HepG2 (cell line): ENCODE data around the gene TPPP2. TPM values are rescaled to one million over a fixed set of nuclear protein-coding genes. Genes with fewer than 3 reads are reported as not detected.

Experiments used
- RELA ChIP-seq: sonication (generic); formaldehyde crosslinking; IDR thresholded peaks from 2 replicates; pipeline ENCODE4 v1.4.0; 2020; ENCODE audit warnings: missing genetic modification reagents
- ZKSCAN5 ChIP-seq: sonication (generic); formaldehyde crosslinking; IDR thresholded peaks from 2 replicates; pipeline ENCODE4 v1.5.1; 2020; ENCODE audit warnings: mild to moderate bottlenecking, missing genetic modification reagents
- ZNF790 ChIP-seq: sonication (generic); formaldehyde crosslinking; IDR thresholded peaks from 2 replicates; pipeline ENCODE4 v1.8.0; 2022; ENCODE audit warnings: missing genetic modification reagents, mild to moderate bottlenecking, borderline replicate concordance
- microRNA-seq: library from miRNA; unstranded; fragments of <30 nt; microRNA quantifications from one replicate; pipeline ENCODE4, GENCODE V29; 2020
- polyA plus RNA-seq, 8 experiments: library from polyadenylated mRNA; depleted of rRNA in 3 of 8; stranded (reverse) in 7 of 8; unstranded in 1 of 8; fragments of >200 nt; fragmentation: Illumina TruSeq in 4 of 8; extraction: Trizol in 4 of 8; gene quantifications; 2 replicates each; pipeline versions ENCODE4 v1.2.1 to v1.2.3, GENCODE V29; 2011 to 2016; ENCODE audit warnings: low read depth in 4 of 8, missing spikeins in 1 of 8, mixed read lengths in 1 of 8; ENCODE audit not compliant: insufficient read depth in 1 of 8
- total RNA-seq, 5 experiments: library from RNA; depleted of rRNA; stranded (reverse); fragments of >200 nt; fragmentation: Illumina TruSeq; extraction: Trizol; gene quantifications; 2 replicates each; pipeline ENCODE4 v1.2.3, GENCODE V29; 2016; ENCODE audit warnings: low read depth in 1 of 5
- TF ChIP-seq, protein P1 (sequence below): sonication (generic); formaldehyde crosslinking; IDR thresholded peaks from 2 replicates; pipeline ENCODE4 v1.4.0; 2020; ENCODE audit warnings: missing genetic modification reagents, borderline replicate concordance
- TF ChIP-seq, protein P2 (sequence below): sonication (generic); formaldehyde crosslinking; IDR thresholded peaks from 2 replicates; pipeline ENCODE4 v1.5.1; 2020; ENCODE audit warnings: mild to moderate bottlenecking, missing genetic modification reagents, moderate library complexity
- TF ChIP-seq, protein P3 (sequence below): sonication (generic); formaldehyde crosslinking; IDR thresholded peaks from 2 replicates; pipeline ENCODE4 v1.5.0; 2020; ENCODE audit warnings: mild to moderate bottlenecking, missing genetic modification reagents

Gene TPPP2
- total and polyA plus RNA-seq, 2 of the 13 experiments (the other 11 are each of a cell fraction or from before 2014, with no cell fraction given): 0.58 to 4.2 TPM

DNA sequence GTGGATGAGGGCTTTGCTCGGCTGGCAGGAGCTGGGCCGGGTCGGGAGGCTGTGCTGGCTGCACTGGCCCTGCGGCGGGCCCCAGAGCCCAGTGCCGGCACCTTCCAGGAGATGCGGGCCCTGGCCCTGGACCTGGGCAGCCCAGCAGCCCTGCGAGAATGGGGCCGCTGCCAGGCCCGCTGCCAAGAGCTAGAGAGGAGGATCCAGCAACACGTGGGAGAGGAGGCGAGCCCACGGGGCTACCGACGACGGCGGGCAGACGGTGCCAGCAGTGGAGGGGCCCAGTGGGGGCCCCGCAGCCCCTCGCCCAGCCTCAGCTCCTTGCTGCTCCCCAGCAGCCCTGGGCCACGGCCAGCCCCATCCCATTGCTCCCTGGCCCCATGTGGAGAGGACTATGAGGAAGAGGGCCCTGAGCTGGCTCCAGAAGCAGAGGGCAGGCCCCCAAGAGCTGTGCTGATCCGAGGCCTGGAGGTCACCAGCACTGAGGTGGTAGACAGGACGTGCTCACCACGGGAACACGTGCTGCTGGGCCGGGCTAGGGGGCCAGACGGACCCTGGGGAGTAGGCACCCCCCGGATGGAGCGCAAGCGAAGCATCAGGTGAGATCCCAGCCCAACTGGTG, 51.6 kb downstream of the TPPP2 start (continued):
- TF ChIP-seq RELA (CRISPR knock-in tag) (no peak), ZNF790 (CRISPR knock-in tag) (no peak), ZKSCAN5 (CRISPR knock-in tag) (no peak)
- TF ChIP-seq, protein P1, sequence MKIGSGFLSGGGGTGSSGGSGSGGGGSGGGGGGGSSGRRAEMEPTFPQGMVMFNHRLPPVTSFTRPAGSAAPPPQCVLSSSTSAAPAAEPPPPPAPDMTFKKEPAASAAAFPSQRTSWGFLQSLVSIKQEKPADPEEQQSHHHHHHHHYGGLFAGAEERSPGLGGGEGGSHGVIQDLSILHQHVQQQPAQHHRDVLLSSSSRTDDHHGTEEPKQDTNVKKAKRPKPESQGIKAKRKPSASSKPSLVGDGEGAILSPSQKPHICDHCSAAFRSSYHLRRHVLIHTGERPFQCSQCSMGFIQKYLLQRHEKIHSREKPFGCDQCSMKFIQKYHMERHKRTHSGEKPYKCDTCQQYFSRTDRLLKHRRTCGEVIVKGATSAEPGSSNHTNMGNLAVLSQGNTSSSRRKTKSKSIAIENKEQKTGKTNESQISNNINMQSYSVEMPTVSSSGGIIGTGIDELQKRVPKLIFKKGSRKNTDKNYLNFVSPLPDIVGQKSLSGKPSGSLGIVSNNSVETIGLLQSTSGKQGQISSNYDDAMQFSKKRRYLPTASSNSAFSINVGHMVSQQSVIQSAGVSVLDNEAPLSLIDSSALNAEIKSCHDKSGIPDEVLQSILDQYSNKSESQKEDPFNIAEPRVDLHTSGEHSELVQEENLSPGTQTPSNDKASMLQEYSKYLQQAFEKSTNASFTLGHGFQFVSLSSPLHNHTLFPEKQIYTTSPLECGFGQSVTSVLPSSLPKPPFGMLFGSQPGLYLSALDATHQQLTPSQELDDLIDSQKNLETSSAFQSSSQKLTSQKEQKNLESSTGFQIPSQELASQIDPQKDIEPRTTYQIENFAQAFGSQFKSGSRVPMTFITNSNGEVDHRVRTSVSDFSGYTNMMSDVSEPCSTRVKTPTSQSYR (CRISPR knock-in tag): no peak
- TF ChIP-seq, protein P2, sequence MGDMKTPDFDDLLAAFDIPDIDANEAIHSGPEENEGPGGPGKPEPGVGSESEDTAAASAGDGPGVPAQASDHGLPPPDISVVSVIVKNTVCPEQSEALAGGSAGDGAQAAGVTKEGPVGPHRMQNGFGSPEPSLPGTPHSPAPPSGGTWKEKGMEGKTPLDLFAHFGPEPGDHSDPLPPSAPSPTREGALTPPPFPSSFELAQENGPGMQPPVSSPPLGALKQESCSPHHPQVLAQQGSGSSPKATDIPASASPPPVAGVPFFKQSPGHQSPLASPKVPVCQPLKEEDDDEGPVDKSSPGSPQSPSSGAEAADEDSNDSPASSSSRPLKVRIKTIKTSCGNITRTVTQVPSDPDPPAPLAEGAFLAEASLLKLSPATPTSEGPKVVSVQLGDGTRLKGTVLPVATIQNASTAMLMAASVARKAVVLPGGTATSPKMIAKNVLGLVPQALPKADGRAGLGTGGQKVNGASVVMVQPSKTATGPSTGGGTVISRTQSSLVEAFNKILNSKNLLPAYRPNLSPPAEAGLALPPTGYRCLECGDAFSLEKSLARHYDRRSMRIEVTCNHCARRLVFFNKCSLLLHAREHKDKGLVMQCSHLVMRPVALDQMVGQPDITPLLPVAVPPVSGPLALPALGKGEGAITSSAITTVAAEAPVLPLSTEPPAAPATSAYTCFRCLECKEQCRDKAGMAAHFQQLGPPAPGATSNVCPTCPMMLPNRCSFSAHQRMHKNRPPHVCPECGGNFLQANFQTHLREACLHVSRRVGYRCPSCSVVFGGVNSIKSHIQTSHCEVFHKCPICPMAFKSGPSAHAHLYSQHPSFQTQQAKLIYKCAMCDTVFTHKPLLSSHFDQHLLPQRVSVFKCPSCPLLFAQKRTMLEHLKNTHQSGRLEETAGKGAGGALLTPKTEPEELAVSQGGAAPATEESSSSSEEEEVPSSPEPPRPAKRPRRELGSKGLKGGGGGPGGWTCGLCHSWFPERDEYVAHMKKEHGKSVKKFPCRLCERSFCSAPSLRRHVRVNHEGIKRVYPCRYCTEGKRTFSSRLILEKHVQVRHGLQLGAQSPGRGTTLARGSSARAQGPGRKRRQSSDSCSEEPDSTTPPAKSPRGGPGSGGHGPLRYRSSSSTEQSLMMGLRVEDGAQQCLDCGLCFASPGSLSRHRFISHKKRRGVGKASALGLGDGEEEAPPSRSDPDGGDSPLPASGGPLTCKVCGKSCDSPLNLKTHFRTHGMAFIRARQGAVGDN: 0 out of 2 replicates have a peak, but pooled peaks have one; percentile 20
- TF ChIP-seq, protein P3, sequence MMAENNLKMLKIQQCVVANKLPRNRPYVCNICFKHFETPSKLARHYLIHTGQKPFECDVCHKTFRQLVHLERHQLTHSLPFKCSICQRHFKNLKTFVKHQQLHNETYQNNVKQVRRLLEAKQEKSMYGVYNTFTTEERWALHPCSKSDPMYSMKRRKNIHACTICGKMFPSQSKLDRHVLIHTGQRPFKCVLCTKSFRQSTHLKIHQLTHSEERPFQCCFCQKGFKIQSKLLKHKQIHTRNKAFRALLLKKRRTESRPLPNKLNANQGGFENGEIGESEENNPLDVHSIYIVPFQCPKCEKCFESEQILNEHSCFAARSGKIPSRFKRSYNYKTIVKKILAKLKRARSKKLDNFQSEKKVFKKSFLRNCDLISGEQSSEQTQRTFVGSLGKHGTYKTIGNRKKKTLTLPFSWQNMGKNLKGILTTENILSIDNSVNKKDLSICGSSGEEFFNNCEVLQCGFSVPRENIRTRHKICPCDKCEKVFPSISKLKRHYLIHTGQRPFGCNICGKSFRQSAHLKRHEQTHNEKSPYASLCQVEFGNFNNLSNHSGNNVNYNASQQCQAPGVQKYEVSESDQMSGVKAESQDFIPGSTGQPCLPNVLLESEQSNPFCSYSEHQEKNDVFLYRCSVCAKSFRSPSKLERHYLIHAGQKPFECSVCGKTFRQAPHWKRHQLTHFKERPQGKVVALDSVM: no peak

Small RNA genes lying within 50 kb of the gene (microRNA-seq; reads per million reads assigned to microRNA genes)
- gene MIR6717: not detected

Other genes with a start within 250 kb of the TPPP2 start
- not detected in 2 replicates for gene RNASE6, start 248.9 kb upstream of the TPPP2 start, total RNA-seq (2016; rRNA removed; fragmentation: Illumina TruSeq; extraction: Trizol)
- not detected in 2 replicates for gene RNASE6, start 248.9 kb upstream of the TPPP2 start, polyA plus RNA-seq (2011; rRNA removed)
- gene RNASE1, start 227.4 kb upstream of the TPPP2 start, total RNA-seq (2016; rRNA removed; fragmentation: Illumina TruSeq; extraction: Trizol): not detected in 2 replicates
- gene RNASE1, start 227.4 kb upstream of the TPPP2 start, polyA plus RNA-seq (2011; rRNA removed): not detected in 2 replicates
- not detected in 2 replicates for gene RNASE3, start 138.8 kb upstream of the TPPP2 start, total RNA-seq (2016; rRNA removed; fragmentation: Illumina TruSeq; extraction: Trizol)
- gene RNASE3, start 138.8 kb upstream of the TPPP2 start, polyA plus RNA-seq (2011; rRNA removed): not detected in 2 replicates
- gene RNASE2, start 74.7 kb upstream of the TPPP2 start, total RNA-seq (2016; rRNA removed; fragmentation: Illumina TruSeq; extraction: Trizol): 0.69 TPM in 2 replicates
- gene RNASE2, start 74.7 kb upstream of the TPPP2 start, polyA plus RNA-seq (2011; rRNA removed): not detected in 2 replicates
- 46.9 and 122 TPM in 2 replicates for gene METTL17, start 40.2 kb upstream of the TPPP2 start, total RNA-seq (2016; rRNA removed; fragmentation: Illumina TruSeq; extraction: Trizol)
- gene METTL17, start 40.2 kb upstream of the TPPP2 start, polyA plus RNA-seq (2011; rRNA removed): 181 and 199 TPM in 2 replicates
- gene SLC39A2, start 30.9 kb upstream of the TPPP2 start, total RNA-seq (2016; rRNA removed; fragmentation: Illumina TruSeq; extraction: Trizol): 0.11 TPM in 1 of 2 replicates, not detected in the other
- gene SLC39A2, start 30.9 kb upstream of the TPPP2 start, polyA plus RNA-seq (2011; rRNA removed): 0.05 and 0.08 TPM in 2 replicates
- 27.2 and 27.4 TPM in 2 replicates for gene NDRG2, start 5.2 kb upstream of the TPPP2 start, total RNA-seq (2016; rRNA removed; fragmentation: Illumina TruSeq; extraction: Trizol)
- 143 and 189 TPM in 2 replicates for gene NDRG2, start 5.2 kb upstream of the TPPP2 start, polyA plus RNA-seq (2011; rRNA removed)
- gene RNASE13, start 4.6 kb downstream of the TPPP2 start, total RNA-seq (2016; rRNA removed; fragmentation: Illumina TruSeq; extraction: Trizol): not detected in 2 replicates
- gene RNASE13, start 4.6 kb downstream of the TPPP2 start, polyA plus RNA-seq (2011; rRNA removed): 1.0 and 1.4 TPM in 2 replicates
- not detected in 2 replicates for gene RNASE7, start 12.1 kb downstream of the TPPP2 start, total RNA-seq (2016; rRNA removed; fragmentation: Illumina TruSeq; extraction: Trizol)
- 0.04 and 0.17 TPM in 2 replicates for gene RNASE7, start 12.1 kb downstream of the TPPP2 start, polyA plus RNA-seq (2011; rRNA removed)
- gene RNASE8, start 27.6 kb downstream of the TPPP2 start, total RNA-seq (2016; rRNA removed; fragmentation: Illumina TruSeq; extraction: Trizol): not detected in 2 replicates
- gene RNASE8, start 27.6 kb downstream of the TPPP2 start, polyA plus RNA-seq (2011; rRNA removed): not detected in 2 replicates
- 18.5 and 28.1 TPM in 2 replicates for gene ARHGEF40, start 40.1 kb downstream of the TPPP2 start, total RNA-seq (2016; rRNA removed; fragmentation: Illumina TruSeq; extraction: Trizol)
- gene ARHGEF40, start 40.1 kb downstream of the TPPP2 start, polyA plus RNA-seq (2011; rRNA removed): 78.1 and 97.1 TPM in 2 replicates
- 21.0 and 36.6 TPM in 2 replicates for gene ZNF219, start 68.4 kb downstream of the TPPP2 start, total RNA-seq (2016; rRNA removed; fragmentation: Illumina TruSeq; extraction: Trizol)
- 34.5 and 42.2 TPM in 2 replicates for gene ZNF219, start 68.4 kb downstream of the TPPP2 start, polyA plus RNA-seq (2011; rRNA removed)
- 0.29 TPM in 1 of 2 replicates, not detected in the other for gene TMEM253, start 70.8 kb downstream of the TPPP2 start, total RNA-seq (2016; rRNA removed; fragmentation: Illumina TruSeq; extraction: Trizol)
- gene TMEM253, start 70.8 kb downstream of the TPPP2 start, polyA plus RNA-seq (2011; rRNA removed): 0.45 and 0.65 TPM in 2 replicates
- not detected in 2 replicates for gene OR5AU1, start 125.8 kb downstream of the TPPP2 start, total RNA-seq (2016; rRNA removed; fragmentation: Illumina TruSeq; extraction: Trizol)
- not detected in 2 replicates for gene OR5AU1, start 125.8 kb downstream of the TPPP2 start, polyA plus RNA-seq (2011; rRNA removed)
- gene HNRNPC, start 239.2 kb downstream of the TPPP2 start, total RNA-seq (2016; rRNA removed; fragmentation: Illumina TruSeq; extraction: Trizol): 1,099 and 1,563 TPM in 2 replicates
- 577 and 628 TPM in 2 replicates for gene HNRNPC, start 239.2 kb downstream of the TPPP2 start, polyA plus RNA-seq (2011; rRNA removed)
- 0.10 and 0.13 TPM in 2 replicates for gene RPGRIP1, start 249.9 kb downstream of the TPPP2 start, total RNA-seq (2016; rRNA removed; fragmentation: Illumina TruSeq; extraction: Trizol)
- gene RPGRIP1, start 249.9 kb downstream of the TPPP2 start, polyA plus RNA-seq (2011; rRNA removed): 0.47 and 1.1 TPM in 2 replicates